GM19023 (cell line): ENCODE results near the gene IFNK.

ENCODE experiments used
- ATAC-seq: cut with Tn5 transposase; IDR thresholded peaks from one replicate; pipeline ENCODE4 v1.9.1; 2021; ENCODE audit warnings: mild to moderate bottlenecking, moderate library complexity; ENCODE audit not compliant: unreplicated experiment

IFNK gene

GRCh38 chr9:27572061-27572460, 48.0 kb downstream of the IFNK start:
- no peak for ATAC-seq

DNA sequence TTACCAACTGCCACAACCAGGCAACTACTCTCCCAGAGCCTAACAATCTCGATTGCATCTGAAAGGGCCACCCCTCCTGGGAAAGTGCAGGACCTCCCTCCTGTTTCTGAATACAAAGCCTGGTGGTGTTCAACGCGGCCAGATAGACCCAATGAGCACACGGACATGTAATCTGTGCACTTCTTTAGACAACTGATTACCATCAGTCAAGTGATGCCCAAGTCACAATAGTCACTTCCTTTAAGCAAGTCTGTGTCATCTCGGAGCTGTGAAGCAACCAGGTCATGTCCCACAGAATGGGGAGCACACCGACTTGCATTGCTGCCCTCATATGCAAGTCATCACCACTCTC, 48.5 kb downstream of the IFNK start:
- ATAC-seq, result peak; percentile 30

DNA sequence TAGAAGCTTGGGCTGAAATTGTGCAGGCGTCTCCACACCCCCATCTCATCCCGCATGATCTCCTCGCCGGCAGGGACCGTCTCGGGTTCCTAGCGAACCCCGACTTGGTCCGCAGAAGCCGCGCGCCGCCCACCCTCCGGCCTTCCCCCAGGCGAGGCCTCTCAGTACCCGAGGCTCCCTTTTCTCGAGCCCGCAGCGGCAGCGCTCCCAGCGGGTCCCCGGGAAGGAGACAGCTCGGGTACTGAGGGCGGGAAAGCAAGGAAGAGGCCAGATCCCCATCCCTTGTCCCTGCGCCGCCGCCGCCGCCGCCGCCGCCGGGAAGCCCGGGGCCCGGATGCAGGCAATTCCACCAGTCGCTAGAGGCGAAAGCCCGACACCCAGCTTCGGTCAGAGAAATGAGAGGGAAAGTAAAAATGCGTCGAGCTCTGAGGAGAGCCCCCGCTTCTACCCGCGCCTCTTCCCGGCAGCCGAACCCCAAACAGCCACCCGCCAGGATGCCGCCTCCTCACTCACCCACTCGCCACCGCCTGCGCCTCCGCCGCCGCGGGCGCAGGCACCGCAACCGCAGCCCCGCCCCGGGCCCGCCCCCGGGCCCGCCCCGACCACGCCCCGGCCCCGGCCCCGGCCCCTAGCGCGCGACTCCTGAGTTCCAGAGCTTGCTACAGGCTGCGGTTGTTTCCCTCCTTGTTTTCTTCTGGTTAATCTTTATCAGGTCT, 49.0 kb downstream of the IFNK start, which contains the start of gene C9orf72:
Gene C9orf72 (minus strand): TSS at position 564 of the 716 bp plus-strand sequence. CDS start 6,361 bp downstream, outside the sequence.
- peak; percentile 69 for ATAC-seq

- peak; percentile 86 for ATAC-seq
These were observed 49.8 kb downstream of the IFNK start for GRCh38 chr9:27573634-27574590.
